Measurements from ENCODE around the gene SLC4A5.

DNA sequence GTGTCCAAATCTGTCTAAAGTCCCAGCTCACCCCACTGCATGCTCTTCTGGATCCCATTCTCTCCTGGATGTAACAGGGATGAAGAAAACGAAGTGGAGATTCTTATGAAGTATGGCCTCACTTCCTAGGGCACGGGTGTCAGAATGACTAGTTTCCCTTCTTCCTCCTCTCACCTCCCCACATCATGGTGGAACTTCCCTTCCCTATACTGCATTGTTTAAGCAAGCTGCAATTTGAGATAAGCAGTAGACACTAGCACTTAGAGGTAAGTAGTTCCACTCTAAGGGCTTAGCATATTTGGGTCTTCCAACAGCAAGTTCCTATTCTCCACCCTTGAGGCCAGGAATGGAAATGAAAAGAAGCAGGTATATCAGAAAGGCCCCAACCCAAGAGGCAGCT, 29.7 kb downstream of the SLC4A5 start:
- no peak for TF ChIP-seq YY1 (IDR thresholded peaks at IDR 0.05; ENCODE audit: insufficient read depth, insufficient read length)
- no peak for TF ChIP-seq SUZ12 (IDR thresholded peaks at IDR 0.05; ENCODE audit: extremely low read depth, insufficient read depth, insufficient read length)
- TF ChIP-seq ZNF274 (IDR thresholded peaks at IDR 0.05; ENCODE audit: low read depth, low read length), result no peak

Measured in NT2/D1 (cell line).